ENCODE measurements around the gene ABTB1.
"Not testable (repeated sequence)": the region's sequence is repeated elsewhere in the genome, so short reads cannot be mapped to it uniquely, and the experiment has no call there.

Gene ABTB1

DNA sequence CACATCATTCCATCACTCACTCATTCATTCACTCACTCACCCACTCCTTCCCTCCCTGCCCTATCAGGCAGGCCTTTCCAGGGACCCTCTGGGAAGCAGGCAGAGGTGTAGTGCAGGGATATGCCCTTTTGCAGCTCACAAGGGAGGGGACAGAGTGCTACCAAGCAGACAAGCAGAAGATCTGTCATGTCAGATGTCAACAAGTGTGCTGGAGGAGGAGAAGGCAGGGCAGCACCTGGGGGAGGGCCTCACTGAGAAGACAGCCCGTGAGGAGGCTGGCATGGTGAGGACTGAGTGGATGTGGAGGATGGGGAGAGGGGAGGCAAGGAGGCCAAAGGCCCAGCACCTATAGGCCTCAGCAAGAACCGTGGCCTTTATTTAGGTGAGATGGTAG is 15.3 kb downstream of the ABTB1 start:
- DNase-seq (ENCODE audit: low read depth), result no peak

DNA sequence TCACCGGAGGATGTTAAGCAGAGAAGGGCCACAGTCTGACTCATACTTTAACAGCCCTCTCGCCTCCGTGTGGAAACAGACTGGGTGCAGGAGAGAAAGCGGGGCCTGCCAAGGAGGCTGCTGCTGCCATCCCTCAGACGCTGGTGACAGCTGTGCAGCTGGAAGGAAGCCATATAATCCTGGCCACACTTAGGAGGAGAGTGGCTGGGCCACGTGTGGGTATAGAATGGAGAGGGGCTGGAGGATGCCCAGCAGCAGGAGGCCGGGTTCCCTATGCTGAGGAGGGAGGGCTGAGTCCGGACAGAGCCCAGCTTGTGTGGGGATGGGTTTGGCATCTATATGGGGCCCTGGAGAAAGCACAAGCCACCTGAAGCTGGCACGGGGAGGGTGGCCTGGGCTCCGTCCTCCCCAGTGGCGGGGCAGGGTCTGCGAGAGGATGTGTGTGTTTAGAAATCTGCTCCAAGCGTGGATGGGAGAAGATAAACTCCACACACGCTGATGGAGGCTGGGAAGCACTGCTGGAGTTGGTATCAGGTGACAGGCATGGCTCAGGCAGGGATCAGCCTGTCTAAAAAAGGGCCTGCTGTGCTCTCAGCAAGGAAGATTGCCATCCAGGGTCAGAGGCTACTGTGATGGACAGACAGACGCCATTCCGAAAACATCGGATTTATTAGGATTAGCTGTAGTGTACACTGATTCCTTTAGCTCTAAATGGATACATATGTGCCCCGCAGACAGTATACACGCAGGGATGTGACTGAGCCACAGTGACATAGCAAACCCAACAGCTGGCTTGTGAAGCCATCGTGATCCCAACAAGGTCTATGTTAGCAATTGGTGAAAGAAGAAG is 15.9 kb downstream of the ABTB1 start:
- DNase-seq (ENCODE audit: low read depth), result peak; percentile 58

DNA sequence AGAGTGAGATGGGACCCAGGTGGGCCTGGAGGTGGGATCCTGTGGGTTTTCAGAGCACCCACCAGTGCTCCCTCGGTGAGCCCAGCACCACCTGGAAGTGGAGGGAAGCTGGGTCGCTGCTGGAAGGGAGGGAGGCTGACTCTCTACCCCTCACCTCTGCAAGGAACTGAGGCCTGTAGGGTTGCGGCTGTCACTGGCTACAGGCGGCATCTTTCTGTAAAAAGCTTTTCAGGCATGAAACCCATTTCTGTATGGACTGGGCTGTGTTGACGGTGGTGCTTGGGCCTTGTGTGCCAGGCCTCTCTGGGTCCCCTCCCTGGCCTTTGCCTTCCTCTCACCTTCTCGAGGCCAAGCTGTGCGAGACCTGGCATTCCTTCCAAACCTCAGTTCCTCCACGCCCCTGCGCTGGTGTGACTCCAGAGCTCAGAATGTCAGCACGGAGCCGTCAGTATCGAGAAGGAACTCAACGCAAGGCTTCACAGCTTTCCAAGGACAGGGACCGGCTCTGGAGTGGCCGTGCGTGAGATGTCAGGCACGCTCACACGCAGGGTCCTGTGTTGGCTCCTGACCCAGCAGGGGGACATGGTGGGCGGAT is 16.6 kb downstream of the ABTB1 start:
- DNase-seq (ENCODE audit: low read depth), result no peak

DNA sequence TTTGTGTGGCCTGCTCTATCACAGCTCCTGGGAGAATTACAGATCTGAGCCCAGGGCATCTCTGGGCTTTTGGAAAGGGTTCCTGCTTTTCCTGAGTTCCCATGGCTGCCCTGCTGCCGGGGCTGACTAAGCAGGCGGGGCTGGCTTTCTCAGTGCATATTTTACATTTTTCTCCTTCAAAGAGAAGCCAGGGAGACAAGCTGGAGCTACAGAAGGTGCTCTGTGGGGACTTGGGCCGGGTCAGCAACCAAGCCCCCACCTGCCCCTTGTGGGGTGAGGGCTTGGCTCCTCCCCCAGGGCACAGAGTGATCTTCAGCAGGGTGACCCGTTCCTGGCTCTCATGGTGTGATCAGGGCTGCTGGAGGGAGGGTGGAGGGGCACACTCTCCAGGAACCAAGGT is 17.4 kb downstream of the ABTB1 start:
- DNase-seq (ENCODE audit: low read depth), result peak; percentile 68

DNA sequence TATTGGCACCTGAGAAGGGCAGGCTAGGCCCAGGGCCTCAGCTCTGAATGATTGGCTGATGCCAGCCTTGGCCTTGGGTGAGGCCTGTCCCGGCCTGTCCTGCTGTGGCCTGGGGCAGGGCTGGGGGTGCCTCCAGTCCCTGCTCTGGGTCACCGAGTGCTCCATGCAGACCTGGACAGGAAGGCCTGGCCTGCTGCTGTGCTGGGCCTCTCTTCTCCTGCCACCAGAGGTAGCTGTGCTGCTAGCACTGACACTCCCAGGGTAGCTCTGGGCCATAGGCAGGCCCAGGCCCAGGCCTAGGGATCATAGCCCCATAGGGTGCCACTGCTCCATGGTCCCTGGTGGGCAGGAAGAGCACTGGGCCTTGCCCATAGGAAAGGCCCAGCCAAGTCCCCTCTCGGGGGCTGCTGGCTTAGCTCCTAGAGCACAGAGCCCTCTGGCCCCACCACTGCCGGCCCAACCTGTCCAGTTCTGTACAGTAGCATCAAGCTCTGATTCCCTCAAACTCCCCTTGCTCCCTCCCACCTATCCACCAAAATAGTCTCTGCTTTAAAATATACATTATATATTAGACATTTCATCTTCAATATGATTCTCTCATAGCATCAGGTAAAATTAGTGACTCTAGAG is 18.2 kb downstream of the ABTB1 start:
- peak; percentile 68 for DNase-seq (ENCODE audit: low read depth)

DNA sequence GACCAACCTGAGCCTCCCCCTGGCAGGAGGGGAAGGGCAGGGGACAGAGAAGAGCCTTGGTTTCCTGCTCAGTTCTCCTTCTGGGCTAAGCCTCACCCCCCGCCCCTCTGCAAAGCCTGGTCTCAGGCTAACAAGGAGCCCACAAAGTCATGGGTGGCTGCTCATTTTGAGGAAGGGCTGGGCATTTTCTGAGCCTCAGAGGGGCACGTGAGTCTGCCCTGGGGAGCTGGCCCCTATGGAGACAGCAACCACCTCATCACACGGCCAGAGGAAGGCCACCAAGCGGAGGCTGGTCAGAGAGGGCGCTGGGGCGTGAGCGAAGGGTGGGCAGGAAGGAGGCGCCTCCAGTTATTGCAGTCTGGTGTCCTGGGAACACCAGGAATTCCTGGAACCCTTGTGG is 18.7 kb downstream of the ABTB1 start:
- no peak for DNase-seq (ENCODE audit: low read depth)

DNA sequence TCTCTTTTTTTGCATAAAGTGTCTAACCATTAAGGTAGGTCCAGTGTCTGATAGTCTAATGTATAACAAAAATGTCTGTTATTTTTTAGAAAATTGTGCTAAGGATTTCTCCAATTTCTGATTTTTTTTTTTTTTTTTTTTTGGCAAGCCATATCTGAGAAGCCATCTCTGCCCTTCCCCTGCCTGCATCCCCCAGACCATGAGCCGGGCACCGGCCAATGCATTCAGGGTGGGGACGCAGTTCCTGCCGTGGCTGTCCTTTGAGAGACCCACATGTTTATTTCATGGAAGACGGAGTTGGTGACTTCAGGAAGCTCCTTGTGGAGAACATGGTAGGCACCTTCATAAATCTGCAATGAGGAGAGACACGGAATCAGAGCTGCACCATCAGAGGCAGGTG is 19.2 kb downstream of the ABTB1 start:
- no peak for DNase-seq (ENCODE audit: low read depth)

DNA sequence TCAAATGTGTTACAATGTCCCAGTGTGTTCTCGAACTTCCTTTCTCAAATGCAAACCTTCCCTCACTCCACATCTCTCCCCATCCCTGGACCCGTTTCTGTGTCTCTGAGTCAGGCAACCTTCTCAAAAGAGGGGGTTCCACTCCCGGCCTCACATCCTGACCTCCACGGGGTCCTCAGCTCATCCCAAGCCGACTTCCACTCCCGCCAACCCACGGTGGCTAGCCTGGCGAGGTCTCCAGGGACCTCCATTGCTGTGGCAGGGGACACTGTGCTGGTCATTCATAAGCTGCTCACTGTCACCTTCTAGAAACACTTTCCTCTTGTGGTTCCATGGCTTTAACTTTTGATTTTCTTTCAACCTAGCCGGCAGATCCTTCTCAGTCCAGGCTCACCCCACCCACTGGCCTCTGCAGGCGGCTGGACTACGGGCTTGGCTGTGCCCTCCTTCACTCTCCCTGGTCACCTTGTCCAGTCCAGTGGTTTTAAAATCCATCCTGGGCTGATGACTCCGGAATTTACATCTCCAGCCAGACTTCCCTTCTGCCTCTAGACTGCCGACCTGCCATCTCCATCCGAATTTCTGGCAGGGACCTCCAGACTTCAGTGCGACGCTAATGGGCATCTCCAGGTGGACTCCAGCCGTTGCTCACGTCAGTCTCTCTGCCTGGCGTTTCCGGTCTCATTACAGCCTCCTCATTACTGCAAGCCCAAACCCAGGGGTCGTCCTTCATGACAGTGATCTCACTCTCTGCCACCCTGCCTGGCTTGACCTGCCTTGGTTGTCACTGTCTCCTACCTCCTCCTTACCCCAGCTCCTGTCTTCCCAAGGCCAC is 20.0 kb downstream of the ABTB1 start:
- DNase-seq (ENCODE audit: low read depth), result no peak

DNA sequence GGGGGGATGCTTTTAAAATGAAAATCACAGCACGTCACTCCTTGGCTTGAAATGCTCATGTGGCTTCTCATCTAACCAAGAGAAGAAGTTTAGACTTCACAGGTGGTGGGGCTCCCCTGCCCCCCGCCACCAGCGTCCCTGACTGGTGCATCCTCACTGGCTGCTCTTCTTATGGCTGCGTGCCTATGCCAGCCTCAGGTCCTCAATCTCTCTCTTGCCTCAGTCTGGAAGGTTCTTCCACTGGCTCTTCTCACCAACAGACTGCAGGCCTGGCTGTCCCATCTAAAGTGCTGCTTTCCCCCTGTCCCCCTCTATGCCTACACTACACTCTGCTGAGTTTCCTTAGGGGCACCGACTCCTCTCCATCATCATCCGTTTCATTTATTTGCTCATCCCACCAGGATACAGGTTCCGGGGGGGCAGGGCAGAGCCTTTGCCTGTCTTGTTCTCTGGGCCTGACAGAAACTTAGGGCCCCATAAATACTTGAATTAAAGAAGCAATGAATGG is 20.6 kb downstream of the ABTB1 start:
- DNase-seq (ENCODE audit: low read depth), result no peak

DNA sequence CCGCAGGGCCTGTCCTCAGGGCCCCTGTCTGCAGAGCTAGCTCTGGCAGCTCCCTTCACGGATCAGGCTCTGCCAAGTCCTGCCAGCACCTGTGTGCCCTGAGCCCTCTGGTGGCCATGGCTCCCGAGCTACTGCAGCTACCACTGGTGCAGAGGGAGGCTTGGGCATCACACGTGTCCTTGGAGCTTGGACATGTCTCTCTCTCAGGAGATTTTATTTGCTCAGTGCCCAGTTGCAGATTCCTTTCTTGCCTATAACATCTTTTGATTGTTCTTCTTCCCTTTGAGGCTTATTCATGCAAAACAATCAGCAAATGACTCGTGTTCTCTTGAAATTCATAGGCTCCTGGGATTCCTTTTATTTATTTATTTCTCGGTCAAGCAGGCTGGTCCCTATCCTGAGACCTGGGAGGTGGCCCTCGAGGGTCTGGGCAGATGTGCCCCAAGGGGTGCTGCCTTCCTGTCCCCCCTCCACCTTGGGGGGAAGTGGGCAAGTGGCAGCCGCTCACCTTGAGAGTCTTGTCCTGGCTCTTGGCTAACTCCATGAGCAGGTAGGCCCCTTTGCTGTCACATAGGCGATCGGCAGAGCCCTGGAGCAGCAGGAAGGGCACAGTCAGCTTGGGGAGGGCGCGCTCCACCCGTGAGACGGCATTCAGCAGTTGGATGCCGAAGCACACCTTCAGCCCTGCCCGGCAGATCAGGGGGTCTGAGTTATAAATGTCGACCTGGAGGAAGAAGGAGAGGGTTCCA is 21.9 kb downstream of the ABTB1 start:
- DNase-seq (ENCODE audit: low read depth), result no peak

DNA sequence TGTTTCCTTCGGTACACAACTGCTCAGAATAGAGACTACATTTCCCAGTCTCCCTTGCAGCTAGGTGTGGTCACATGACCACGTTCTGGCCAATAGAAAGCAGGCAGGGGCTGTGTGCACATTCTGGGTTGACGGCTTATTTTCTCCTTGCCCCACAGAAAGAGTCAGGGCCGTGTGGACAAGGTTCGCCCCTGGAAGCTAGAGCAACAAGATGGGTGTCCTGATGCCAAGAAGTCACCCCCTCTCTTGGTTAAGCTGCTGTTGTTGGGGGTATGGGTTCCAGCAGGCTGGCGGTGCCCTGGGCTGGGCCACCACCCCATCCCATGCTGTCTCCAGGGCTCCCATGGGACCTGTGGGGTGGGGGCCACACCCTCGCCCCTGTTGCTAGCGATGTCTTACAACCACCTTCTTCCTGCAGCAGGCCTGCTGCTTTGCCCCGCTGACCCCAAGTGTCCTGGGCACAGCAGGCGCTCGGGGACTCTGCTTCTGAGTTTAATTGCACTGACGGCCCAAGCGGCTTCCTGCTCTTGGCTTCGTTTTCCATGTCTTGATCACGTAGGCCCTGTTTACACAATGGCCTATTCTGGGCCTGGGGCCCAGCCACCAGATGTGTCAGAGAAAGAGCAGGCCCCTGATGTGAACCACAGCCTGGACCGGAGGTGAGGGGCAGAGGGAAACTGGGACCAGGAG is 24.9 kb downstream of the ABTB1 start:
- peak; percentile 80 for DNase-seq (ENCODE audit: low read depth)

DNA sequence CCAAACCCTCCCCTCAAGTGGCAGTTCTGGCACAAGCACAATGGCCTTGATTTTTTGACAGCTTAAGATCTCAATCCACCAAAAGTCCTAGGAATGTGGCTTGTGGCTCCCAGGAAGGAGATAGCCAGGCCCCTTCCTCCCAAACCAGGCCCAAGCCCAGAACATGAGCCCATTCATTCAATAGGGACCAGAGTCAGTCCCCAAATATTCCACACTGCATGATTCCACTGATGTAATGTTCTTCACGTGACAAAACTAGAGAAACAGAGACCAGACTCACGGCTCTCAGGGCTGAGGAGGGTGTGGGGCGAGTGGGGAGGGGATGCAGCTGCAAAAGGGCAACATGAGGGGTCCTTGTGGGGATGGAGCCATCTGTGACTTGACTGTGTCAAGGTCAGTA is 25.5 kb downstream of the ABTB1 start:
- DNase-seq (ENCODE audit: low read depth), result no peak

DNA sequence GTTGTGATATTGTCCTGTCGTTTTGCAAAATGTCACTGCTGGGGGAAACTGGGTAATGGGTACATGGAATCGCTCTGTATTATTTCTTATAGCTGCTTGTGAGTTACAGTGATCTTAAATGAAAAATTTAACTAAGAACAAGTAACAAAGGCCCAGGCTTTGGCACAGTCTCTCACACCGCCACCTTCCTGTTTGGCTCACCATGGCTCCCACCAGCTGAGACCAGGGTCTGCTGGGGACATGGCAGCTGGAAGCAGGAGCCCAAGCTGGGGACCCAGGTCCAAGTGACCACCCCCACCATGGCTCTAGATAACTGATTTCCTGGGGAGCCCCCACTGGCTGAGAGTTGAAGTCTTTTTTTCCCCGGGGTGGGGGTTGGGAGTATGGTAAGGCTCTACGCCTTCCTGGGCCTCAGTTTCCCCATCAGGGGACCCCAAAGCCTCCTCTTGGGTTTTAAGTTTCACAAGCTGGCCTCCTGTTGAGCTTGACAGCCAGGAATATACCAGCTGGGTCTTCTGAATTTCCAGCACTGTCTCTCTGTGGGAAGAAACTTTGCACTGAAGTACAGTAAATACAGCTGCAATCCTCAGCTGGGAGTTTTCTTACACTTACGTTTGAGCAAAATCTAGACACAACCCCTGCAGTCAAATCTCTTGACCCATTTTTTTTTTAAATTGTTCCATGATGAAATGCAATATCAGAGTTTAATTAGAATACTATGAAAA is 26.1 kb downstream of the ABTB1 start:
- peak; percentile 25 for DNase-seq (ENCODE audit: low read depth)

DNA sequence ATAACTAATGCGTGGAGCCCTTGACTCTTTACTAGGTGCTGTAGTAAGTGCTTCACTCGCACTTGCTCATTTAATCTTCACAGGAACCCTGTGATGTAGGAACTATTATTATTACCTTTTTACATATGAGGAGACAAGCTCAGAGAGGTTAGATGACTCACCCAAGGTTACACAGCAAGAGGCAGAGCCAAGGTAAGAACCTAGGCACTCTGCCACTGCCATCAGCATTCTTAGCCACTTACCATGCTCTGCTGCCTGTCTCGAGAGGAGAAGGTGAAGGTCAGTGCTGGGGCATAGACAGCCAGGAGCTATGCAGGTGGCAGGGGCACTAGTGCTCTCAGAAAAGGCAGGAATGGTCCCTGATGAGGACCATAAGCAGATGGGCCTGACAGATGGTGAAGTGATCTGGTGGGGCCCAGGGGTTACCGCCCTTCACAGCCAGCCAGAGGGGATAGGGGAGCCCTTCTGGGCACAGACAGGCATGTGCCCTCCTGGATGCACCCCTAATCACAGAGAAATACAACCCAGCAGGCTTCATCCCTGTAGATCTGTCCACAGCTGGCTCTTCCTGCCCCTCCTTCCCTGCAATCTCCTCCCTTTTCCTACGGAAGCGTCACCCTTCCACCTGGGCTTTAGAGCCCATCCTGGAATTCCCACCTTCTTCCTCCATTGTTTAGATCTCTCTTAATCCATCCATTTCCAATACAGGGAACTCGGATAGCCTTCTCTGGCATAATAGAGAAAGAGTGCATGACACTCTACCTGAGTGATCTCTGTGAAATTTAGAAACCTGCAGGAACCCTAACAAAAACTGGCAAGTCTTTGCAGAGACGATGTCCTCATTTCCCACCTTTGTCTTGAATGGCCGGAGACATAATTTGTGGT is 26.9 kb downstream of the ABTB1 start:
- DNase-seq (ENCODE audit: low read depth), result peak; percentile 49

DNA sequence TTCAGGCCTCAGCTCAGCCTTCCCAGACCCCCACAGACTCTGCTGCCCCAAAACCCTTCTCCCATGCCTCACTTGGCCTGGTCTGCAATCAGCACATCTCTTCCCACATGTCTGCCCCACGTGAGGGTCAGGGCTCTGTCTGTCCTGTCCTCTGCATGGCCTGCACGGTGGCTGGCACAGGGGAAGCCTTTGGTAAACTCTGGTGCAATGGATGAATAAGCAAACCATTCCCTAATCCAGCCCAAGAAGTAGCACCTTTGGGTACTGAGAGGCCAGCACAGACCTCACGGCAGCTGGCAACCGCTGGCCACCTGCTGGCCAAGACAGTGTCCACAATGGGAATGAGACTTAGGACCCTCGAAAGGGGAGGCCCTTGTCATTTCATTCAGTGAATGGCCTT is 27.7 kb downstream of the ABTB1 start:
- DNase-seq (ENCODE audit: low read depth), result no peak

DNA sequence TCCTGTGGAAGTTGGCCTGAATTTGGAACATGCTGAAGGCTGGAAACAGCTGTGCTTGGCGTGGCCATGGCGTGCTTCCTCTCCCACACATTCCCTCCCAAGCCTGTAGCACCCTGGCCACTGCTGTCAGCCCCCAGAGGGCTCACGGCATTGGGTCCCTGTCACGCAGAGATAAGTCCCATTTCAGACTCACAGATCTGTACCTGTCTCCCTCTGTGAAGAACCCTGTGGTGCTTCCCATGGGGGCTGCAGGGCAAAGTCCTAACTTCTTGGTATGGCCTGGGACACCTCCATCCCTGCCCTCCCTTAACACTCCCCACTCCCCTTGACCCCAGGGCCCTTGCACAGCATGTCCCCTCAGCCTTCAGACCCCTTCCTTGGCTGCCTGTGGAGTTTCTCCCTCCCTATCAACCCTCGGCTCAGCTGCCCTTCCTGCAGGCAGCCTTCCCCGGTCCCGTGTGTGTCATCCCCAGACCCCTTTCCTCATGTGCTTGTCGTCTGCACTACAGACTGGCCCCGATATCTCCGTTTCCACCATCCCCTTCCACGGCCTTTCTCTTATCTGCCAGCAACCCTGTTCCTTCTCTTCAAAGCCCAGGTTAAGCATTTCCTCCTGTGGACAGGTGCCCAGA is 28.6 kb downstream of the ABTB1 start:
- no peak for DNase-seq (ENCODE audit: low read depth)

DNA sequence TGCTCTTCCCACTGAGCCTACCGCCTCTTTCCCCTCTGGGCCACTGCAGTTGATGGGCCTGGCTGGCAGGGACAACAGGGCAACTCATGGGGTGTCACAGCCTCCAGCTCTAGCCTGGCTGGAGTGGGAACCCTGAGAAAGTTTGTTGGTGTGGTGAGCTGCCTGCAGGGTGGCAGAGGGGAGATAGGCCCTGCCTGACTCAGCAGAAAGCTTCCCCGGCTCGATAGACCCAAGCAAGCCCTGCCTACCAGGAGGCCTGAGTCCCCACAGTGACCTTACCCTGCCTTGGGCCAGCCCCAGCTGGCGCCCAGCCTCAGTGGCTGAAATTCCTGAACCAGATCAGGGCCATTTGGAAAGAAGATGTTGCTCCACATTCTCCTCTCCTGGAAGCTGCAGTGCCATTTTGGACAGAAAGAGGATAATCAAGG is 29.4 kb downstream of the ABTB1 start:
- no peak for DNase-seq (ENCODE audit: low read depth)

DNA sequence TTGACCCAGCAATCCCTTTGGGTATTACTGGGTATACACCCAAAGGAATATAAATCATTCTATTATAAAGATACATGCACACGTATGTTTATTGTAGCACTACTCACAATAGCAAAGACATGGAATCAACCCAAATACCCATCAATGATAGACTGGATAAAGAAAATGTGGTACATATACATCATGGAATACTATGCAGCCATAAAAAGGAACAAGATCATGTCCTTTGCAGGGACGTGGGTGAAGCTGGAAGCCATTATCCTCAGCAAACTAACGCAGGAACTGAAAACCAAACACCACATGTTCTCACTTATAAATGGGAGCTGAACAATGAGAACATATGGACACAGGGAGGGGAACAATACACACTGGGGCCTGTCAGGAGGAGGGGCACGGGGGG is 32.1 kb downstream of the ABTB1 start:
- DNase-seq (ENCODE audit: low read depth), result not testable (repeated sequence)

DNA sequence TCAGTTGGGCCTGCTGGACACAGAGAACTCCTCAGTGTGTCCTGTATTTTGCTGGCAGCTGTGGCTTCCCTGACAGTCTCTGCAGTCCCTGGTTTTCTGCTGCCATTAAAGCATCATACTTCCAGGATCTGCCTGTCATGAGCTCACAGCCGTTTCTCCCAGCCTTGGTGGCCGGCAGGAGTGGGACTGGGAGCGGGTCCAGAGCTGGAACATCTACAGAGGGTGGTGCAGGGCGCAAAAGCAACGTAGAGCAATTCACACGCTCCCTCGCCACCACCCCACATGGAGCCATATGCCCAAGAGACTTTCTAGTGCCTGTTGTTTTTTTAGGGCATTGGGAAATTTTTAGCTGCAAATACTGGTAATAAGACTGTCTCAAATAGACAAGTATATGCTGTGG is 33.6 kb downstream of the ABTB1 start:
- no peak for DNase-seq (ENCODE audit: low read depth)
